ENCODE results near the gene RBM17.
"Not testable (repeated sequence)": the region's sequence is repeated elsewhere in the genome, so short reads cannot be mapped to it uniquely, and the experiment has no call there.

GRCh38 chr10:6127461-6127860, 38.6 kb downstream of the RBM17 start:
- not testable (repeated sequence) for TF ChIP-seq CTCF (IDR thresholded peaks at IDR 0.05; ENCODE audit: low read depth, low read length, missing input control); FOXA1 (IDR thresholded peaks at IDR 0.05); RAD21 (IDR thresholded peaks at IDR 0.05); REST (IDR thresholded peaks at IDR 0.05); TAF1 (conservative IDR thresholded peaks at IDR 0.05); ATF3 (IDR thresholded peaks at IDR 0.05); EGR1 (IDR thresholded peaks at IDR 0.05; ENCODE audit: low read depth in 2 of 2); MAX (IDR thresholded peaks at IDR 0.05); HNF4G (IDR thresholded peaks at IDR 0.05); SP1 (IDR thresholded peaks at IDR 0.05); RXRA (IDR thresholded peaks at IDR 0.05)
